GM12878 (cell line): ENCODE measurements around the gene PTPRD.

Experiments
- ATF2 ChIP-seq: IDR thresholded peaks from 2 replicates; pipeline ENCODE4 v1.6.1; 2012; ENCODE audit warnings: low read length, inconsistent platforms
- CTCF ChIP-seq, 3 experiments: IDR thresholded peaks in 2 of 3; conservative IDR thresholded peaks in 1 of 3; 2 replicates each; pipeline ENCODE4 v1.5.1; 2011; ENCODE audit warnings: low read depth in 3 of 3, low read length in 3 of 3, mild to moderate bottlenecking in 3 of 3, control low read depth in 2 of 3, moderate library complexity in 2 of 3, inconsistent platforms in 1 of 3, mixed read lengths in 1 of 3; ENCODE audit not compliant: control insufficient read depth in 2 of 3, insufficient read depth in 1 of 3; ENCODE audit errors: extremely low read depth in 1 of 3
- ZNF274 ChIP-seq: IDR thresholded peaks from one replicate; pipeline ENCODE4 v1.8.0; 2011; ENCODE audit not compliant: insufficient read length, insufficient read depth

DNA sequence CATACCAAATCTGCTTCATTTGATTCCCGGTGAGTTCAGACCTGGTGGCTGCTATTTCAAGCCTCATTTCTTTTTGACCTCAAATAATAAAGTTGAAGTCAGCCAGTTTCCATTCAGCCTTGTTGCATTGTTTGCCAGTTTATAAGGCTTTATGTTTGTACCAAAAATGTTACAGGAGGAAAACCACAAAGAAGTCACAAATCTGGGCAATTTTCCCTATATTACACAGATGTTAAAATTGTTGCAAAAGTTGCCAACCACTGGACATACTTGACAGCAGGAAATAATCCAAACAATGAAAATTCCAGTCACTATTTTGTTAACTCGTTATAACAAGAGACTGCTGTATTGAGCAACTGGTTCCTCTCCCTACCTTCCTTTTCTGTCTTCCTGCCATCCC lies 1488.2 kb downstream of the PTPRD start:
- no peak for TF ChIP-seq CTCF (IDR thresholded peaks at IDR 0.05 in 2 of 3, conservative IDR thresholded peaks at IDR 0.05 in 1 of 3; ENCODE audit: control insufficient read depth in 2 of 3, extremely low read depth in 1 of 3, insufficient read depth in 1 of 3, low read depth in 3 of 3, low read length in 3 of 3)
- no peak for TF ChIP-seq ATF2
- no peak for TF ChIP-seq ZNF274
